Fibroblast of skin of back (primary cell): ENCODE results near the gene KLHDC4.
"Not testable (repeated sequence)": the region's sequence is repeated elsewhere in the genome, so short reads cannot be mapped to it uniquely, and the experiment has no call there.

Experiments
- DNase-seq: peaks from one replicate; pipeline ENCODE4 v3.0.0-alpha.2; 2013

Gene KLHDC4

DNA sequence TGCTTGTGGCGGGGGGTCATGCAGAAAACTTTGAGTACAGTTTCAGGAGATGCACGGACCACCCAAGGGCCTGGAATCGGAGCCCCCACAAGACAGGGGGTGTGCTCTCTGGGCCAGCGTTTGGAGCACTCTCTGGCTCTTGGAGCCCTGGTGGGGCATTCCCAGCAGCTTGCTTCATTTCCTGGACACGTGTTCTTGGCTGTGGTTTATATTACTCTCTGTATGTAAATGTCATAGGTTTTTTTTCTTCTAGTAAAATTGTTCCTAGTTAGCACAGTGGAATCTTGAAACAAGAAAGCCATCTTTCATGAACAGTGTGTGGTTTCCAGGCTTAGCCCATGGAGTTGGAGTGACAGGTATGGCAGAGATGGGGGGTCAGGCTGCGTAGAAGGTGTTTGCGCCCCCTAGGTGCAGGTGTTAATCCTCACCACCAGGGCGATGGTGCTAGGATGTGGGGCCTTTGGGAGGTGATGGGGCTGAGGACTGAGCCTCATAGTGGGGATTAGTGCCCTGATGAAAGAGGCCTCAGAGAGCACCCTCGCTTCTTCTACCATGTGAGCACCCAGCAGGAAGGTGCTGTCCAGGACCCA is 83.7 kb downstream of the KLHDC4 start:
- DNase-seq, result peak; percentile 76

GRCh38 chr16:87681051-87681602 is 84.7 kb downstream of the KLHDC4 start:
- DNase-seq, result not testable (repeated sequence)

DNA sequence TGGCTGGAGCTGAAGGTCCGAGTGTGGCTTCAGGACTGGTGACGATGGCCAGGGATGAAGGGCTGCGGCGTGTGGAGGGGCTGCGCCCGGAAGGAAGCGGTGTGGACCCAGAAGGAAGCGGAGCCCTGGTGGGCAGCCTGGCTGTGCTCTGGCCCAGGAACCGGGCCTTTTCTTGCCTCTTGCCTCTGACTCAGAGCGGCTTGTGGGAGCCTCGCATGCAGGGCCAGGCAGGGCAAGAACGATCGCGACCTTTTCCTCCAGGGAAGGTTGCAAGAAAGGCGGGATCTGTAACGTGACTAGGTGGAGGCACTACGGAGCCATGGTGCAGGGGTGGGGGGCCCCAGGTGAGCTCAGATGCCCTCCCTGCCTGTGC is 85.5 kb downstream of the KLHDC4 start:
- no peak for DNase-seq

DNA sequence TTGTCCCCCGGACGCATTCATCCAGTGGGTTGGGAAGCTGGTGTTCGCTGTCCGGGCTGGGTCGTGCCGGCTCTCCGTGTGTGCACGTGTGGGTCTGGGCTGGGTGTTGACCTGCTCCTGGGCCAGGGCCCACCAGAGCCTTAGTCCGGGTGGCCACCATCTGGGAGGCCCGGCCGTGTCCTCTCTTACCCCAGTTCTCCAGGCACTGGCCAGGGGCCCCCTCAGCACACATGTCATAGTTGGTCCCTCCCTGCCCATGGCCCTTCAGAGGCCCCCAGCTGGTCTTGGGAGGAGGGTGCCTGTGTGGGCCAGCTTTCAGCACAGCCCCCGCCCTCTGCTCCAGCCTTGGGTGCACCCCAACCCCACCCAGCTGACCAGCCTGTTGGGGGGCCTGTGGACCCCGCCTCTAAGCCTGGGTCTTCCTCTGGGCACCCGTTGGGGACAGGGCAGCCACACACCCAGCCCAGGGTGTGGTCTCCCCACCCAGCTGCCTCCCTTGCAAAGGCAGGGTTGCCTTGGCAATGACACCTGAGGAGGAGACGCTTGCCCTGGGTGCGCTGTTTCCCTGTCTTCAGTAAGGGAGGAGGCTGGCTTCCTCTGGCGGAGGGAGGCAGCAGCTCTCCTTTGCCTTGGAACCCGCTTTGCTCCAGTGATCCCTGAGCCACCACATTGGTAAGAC is 86.1 kb downstream of the KLHDC4 start:
- DNase-seq, result no peak

DNA sequence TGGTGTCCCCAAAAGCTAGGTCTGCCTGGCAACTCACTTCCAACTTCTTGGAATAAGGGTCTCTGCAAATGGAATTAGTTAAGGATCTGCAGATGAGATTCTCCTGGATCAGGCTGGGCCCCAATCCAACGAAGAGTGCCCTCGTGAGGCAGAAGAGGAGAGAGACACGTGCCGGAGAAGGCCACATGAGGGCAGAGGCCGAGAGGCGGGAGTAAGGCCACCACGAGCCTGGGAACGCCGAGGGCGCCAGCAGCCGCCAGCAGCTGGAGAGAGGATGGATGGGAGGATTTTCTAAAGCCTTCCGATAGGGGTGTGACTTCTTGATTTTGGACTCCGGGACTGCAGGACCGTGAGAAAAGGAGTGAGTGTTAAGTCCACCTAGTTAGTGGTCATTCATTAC is 87.2 kb downstream of the KLHDC4 start:
- no peak for DNase-seq

- no peak for DNase-seq
Observed at GRCh38 chr16:87677830-87678229, 88.0 kb downstream of the KLHDC4 start.

DNA sequence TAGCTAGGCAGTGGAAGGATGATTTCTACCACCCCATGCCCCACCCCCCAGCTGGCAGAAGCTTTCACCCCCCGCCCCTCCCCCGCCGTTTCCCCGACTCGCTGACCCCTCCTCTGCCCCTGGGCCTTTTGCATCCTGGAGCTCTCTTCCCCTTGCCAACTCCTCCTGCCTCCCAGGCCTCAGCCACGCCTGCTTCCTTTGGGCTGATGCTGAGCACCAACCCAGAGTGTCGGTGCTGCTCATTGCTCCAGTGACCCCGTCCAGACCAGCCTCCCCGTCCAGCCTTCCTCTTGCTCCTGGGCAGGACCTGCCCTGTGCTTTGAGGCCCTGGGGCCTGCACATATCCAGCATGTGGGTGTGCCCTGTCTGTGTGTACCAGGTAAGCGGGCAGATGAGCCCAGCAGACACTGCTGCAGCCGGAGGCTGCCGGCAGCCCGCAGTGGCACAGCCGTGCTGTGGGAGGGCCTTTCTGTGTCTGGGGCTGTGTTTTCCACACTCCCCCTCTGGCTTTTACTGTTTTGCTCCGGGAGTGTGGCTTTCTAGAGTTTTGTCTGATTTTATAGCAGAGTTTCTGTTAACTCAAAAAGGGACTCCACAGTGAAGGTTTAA is 90.6 kb downstream of the KLHDC4 start:
- no peak for DNase-seq

GRCh38 chr16:87674419-87674818 is 91.4 kb downstream of the KLHDC4 start:
- no peak for DNase-seq

GRCh38 chr16:87671715-87672270 is 94.0 kb downstream of the KLHDC4 start:
- DNase-seq, result no peak

DNA sequence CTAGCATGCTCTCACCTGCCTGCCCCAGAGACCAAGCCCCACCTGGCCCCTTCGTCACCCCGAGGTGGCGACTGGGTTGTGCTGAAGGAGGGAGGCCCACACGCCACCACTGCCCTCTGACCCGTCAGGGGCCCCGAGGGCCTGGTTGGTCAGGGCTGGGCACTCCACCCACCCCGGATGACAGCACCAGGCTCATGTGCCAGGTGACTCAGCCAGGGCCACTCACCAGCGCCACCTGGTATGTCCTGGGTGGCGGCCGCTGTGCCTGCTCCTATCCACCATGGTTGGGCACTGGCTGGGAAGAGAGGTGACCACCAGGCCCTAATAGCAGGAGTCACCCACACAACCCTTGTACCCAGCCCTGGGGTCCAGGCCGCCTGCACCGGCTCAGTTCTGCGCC is 94.6 kb downstream of the KLHDC4 start:
- DNase-seq, result no peak

GRCh38 chr16:87669672-87670071 is 96.1 kb downstream of the KLHDC4 start:
- DNase-seq, result no peak

- no peak for DNase-seq
Observed at GRCh38 chr16:87667946-87668345, 97.8 kb downstream of the KLHDC4 start.

- DNase-seq, result no peak
Observed at GRCh38 chr16:87667443-87667842, 98.3 kb downstream of the KLHDC4 start.

GRCh38 chr16:87666919-87667318 is 98.9 kb downstream of the KLHDC4 start:
- no peak for DNase-seq

GRCh38 chr16:87665193-87665592 is 100.6 kb downstream of the KLHDC4 start:
- DNase-seq, result no peak

DNA sequence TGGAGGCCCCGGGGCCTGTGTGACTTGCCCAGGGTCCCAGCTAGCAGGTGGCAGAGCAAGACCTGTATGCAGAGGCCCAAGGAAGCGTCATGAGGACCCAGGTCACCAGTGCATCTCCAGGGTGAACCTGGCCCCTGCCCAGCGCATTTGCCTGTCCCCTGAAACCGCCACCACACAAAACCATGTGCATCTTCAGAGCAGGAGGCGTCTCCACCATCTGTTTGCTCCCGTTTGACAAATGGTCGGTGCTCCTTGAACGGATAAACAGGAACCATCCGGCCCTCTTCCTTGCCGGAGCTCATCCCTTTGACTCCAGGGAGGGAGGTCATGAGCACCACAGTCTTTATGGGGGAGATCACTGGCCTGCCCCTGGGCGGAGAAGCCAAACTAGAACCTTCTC is 101.0 kb downstream of the KLHDC4 start:
- DNase-seq, result no peak

DNA sequence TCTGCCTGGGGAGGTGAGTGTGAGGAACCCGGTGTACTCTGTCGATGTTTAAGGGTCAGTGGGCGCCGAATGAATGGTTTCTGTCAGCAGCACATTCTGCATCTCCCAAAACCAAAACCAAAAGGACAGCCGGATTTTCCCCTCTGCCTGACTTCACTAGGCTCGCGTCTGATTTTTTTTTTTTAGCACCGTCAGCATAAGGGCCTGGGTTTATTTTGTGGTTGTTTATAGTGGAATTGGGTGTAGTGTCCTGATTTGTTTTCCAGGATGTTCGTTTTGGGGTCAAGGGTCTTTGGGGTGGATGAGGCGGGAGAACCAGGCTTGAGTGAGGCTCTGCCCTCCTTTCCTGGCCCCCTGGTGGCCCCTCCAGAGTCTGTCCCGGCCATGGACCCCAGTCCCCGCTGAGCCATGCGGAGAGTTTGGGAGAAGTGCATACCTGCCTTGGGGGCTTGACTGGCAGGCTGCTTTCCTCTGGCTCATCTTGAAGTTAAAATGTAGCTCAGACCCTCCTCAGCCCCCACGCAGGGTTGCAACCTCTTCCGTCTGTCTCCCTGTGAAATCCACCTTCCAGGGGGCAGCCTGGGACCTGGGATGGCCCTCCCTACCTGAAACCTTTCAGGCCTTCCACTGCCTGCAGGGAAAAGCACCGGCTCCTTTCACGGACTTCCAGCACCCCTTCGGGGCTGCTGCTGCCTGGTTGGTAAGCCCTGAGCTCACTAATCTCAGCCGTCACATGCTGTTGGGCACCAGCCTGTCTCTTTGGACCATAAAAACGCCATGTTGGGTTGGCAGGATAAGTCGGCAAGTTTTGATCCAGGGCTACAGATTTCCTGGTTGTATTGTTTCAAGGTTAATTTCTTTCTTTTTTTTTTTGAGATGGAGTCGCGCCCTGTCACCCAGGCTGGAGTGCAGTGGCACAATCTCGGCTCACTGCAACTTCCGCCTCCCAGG is 103.3 kb downstream of the KLHDC4 start:
- no peak for DNase-seq

GRCh38 chr16:87661561-87661960 is 104.2 kb downstream of the KLHDC4 start:
- DNase-seq, result peak; percentile 54

DNA sequence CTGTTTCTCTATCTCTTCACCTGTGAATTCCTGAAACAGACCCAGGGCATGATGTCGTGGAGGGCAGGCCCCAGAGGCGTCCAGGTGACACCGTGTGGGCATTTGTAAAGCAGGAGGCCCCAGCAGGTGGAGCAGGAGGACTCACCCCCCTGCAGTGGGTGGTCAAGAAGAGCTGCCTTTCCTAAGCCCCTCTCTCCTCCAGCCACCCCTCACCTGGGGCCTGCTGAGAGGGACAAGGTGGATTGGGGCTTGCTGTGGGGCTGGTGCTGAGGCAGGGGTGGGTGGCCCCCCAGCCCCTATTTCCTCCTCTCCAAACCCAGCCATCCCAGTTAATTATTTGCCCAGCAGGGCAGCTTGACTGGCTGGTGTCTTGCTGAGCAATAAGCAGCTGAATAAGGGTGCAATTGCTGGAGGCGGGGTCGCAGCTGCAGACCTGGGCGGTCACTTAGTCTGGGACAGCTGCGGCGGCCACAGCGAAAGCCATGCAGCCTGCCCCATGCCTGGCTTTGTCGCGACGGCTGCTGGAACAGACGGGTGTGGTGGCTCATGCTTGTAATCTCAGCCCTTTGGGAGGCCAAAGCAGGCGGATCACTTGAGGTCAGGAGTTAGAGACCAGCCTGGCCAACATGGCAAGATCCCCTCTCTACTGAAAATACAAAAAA is 107.1 kb downstream of the KLHDC4 start:
- DNase-seq, result no peak
